GM12878 (cell line): ENCODE data around the gene ANKHD1. TPM values are rescaled to one million over a fixed set of nuclear protein-coding genes. Genes with fewer than 3 reads are reported as not detected.

ENCODE experiments used
- ATAC-seq: fragments of 200-7000 bp; cut with Tn5 transposase; 3 replicates; pipeline ENCODE4 v1.9.1; 2020; ENCODE audit warnings: mild to moderate bottlenecking, moderate library complexity
- BruUV-seq: library from RNA; stranded (reverse); fragments of 400-500 nt; replicated peaks from 2 replicates; lab custom pipeline; 2021; lab: Mats Ljungman, UMichigan
- CTCF ChIA-PET: fragments of 300-600 bp; sonication (Branson Sonifier 250); formaldehyde crosslinking; extraction: SDS; loops from one replicate; lab custom pipeline; 2021; ENCODE audit warnings: inconsistent platforms; lab: Yijun Ruan, JAX
- POLR2A ChIA-PET: fragments of 350-600 bp; formaldehyde crosslinking; extraction: SDS; loops from one replicate; lab custom pipeline; 2021; ENCODE audit warnings: inconsistent platforms; lab: Charles Lee
- RAD21 ChIA-PET: fragments of 300-600 bp; sonication (Branson Sonifier 250); formaldehyde crosslinking; loops from one replicate; lab custom pipeline; 2023; ENCODE audit warnings: antibody characterized with exemption; ENCODE audit not compliant: unreplicated experiment; lab: Charles Lee
- SMC1A ChIA-PET: fragments of 300-600 bp; sonication (Branson Sonifier 250); formaldehyde crosslinking; loops from one replicate; lab custom pipeline; 2023; ENCODE audit not compliant: unreplicated experiment, uncharacterized antibody; lab: Charles Lee
- DNase-seq: peaks from one replicate; pipeline ENCODE4 v3.0.0-alpha.2; 2011; ENCODE audit warnings: low read depth, low spot score
- FAIRE-seq: peaks from 3 replicates; lab custom pipeline; 2011; peaks lifted over from hg19 to GRCh38; lab: Jason Lieb, UNC
- H2AFZ ChIP-seq: 2 replicates; pipeline ENCODE4 v1.6.0; 2011; ENCODE audit warnings: low read depth, low read length, control low read depth; ENCODE audit not compliant: control insufficient read depth
- H3K27ac ChIP-seq: 2 replicates; pipeline ENCODE4 v1.5.1; 2011; ENCODE audit warnings: control low read depth; ENCODE audit not compliant: control insufficient read depth, insufficient read depth
- H3K27me3 ChIP-seq, 2 experiments: replicated peaks in 1 of 2; 2 replicates each; pipeline versions ENCODE4 v1.6.0 to v1.6.1; 2011; ENCODE audit warnings: low read length in 1 of 2; ENCODE audit not compliant: control insufficient read depth in 2 of 2, insufficient read depth in 2 of 2
- H3K36me3 ChIP-seq, 2 experiments: 2 replicates each; pipeline ENCODE4 v1.5.1; 2011; ENCODE audit warnings: low read length in 1 of 2; ENCODE audit not compliant: control insufficient read depth in 2 of 2, insufficient read depth in 2 of 2
- H3K4me1 ChIP-seq: 2 replicates; pipeline ENCODE4 v1.6.1; 2011; ENCODE audit warnings: mild to moderate bottlenecking, low read length, moderate library complexity, mixed read lengths; ENCODE audit not compliant: control insufficient read depth, insufficient read depth
- H3K4me2 ChIP-seq: 2 replicates; pipeline ENCODE4 v1.6.0; 2011; ENCODE audit warnings: control low read depth; ENCODE audit not compliant: control insufficient read depth, insufficient read depth
- H3K4me3 ChIP-seq: fragments of 200-600 bp; sonication (generic); 2 replicates; pipeline ENCODE4 v1.5.1; 2016
- H3K79me2 ChIP-seq: 2 replicates; pipeline ENCODE4 v1.6.0; 2011; ENCODE audit warnings: low read length; ENCODE audit not compliant: control insufficient read depth, insufficient read depth
- H3K9ac ChIP-seq: 2 replicates; pipeline ENCODE4 v1.8.0; 2011; ENCODE audit warnings: low read length, control low read depth, mixed read lengths; ENCODE audit not compliant: control insufficient read depth, insufficient read depth
- H3K9me3 ChIP-seq: replicated peaks from 3 replicates; pipeline ENCODE4 v1.5.1; 2011; ENCODE audit warnings: mild to moderate bottlenecking, low read length; ENCODE audit not compliant: control insufficient read depth, insufficient read depth
- H4K20me1 ChIP-seq: 2 replicates; pipeline ENCODE4 v1.6.0; 2011; ENCODE audit not compliant: control insufficient read depth, insufficient read depth
- CHD2 ChIP-seq: IDR thresholded peaks from 2 replicates; pipeline ENCODE4 v1.6.1; 2011; ENCODE audit warnings: low read depth, low read length, improper control_type of control experiment, borderline replicate concordance
- MTA2 ChIP-seq: fragments of 450-650 bp; IDR thresholded peaks from 2 replicates; pipeline ENCODE4 v1.6.1; 2016; ENCODE audit warnings: low read depth, mild to moderate bottlenecking, moderate library complexity
- NBN ChIP-seq: fragments of 450-650 bp; IDR thresholded peaks from 2 replicates; pipeline ENCODE4 v1.6.1; 2016
- SUZ12 ChIP-seq: fragments of 200-600 bp; sonication (generic); IDR thresholded peaks from one replicate; pipeline ENCODE4 v1.6.1; 2018; ENCODE audit warnings: antibody characterized with exemption, mild to moderate bottlenecking; ENCODE audit not compliant: unreplicated experiment
- ZBED1 ChIP-seq: IDR thresholded peaks from 2 replicates; pipeline ENCODE4 v1.6.1; 2016; ENCODE audit warnings: borderline replicate concordance
- WGBS: methylation state at CpG from one replicate; pipeline ENCODE4 v1.1.6; 2016; ENCODE audit warnings: low lambda C conversion rate; ENCODE audit not compliant: insufficient replicate concordance, insufficient coverage; ENCODE audit errors: missing lambda C conversion rate; 5-methylcytosine and 5-hydroxymethylcytosine counted together
- in situ Hi-C: fragments of 300-500 bp; cut with MboI; formaldehyde crosslinking; loops from 9 replicates; pipeline ENCODE4 v1.14.3; 2018; ENCODE audit warnings: mixed read lengths
- intact Hi-C: fragments of 100-400 bp; cut with micrococcal nuclease; formaldehyde crosslinking; loops from one replicate; pipeline ENCODE4 v1.14.2; 2022; ENCODE audit not compliant: unreplicated experiment
- polyA plus RNA-seq, 11 experiments: library from polyadenylated mRNA; depleted of rRNA in 4 of 11; unstranded in 6 of 11; stranded (reverse) in 5 of 11; fragments of >200 nt; fragmentation: Nextera tagmentation in 4 of 11; fragmentation: Illumina TruSeq in 1 of 11; extraction: Ambion mirVana in 4 of 11; extraction: Trizol in 1 of 11; gene quantifications; 1 replicate in 1 of 11; 2 replicates in 10 of 11; pipeline versions ENCODE4 v1.2.1 to v1.2.3, GENCODE V29; 2011 to 2016; ENCODE audit warnings: inconsistent platforms in 2 of 11, missing spikeins in 2 of 11, low read depth in 1 of 11
- total RNA-seq, 4 experiments: library from RNA; depleted of rRNA in 3 of 4; stranded (reverse); fragments of >200 nt in 3 of 4; fragmentation: Illumina TruSeq in 1 of 4; extraction: Trizol in 1 of 4; gene quantifications; 2 replicates each; pipeline versions ENCODE4 v1.2.1 to v1.2.3, GENCODE V29; 2013 to 2021

The ANKHD1 gene
- total and polyA plus RNA-seq, 10 of the 15 experiments (the other 5 are each of a cell fraction or from before 2014, with no cell fraction given): 31.6 to 96.8 (median 74.3) TPM

DNA sequence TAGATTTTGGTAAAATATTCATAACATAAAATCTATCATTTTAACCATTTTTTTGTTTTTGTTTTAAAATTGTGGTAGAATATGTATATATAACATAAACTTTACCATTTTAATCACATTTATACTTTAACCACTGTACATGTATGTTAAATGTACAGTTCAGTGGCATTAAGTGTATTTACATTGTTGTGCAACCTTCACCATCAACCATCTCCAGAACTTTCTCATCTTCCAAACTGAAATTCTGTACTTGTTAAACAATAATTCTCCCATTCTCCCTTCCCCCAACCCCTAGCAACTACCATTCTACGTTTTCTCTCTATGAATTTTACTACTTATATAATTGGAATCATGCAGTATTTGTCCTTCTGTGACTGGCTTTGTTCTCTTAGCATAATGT, 11.6 kb downstream of the ANKHD1 start (continued):
- no peak for TF ChIP-seq MTA2

DNA sequence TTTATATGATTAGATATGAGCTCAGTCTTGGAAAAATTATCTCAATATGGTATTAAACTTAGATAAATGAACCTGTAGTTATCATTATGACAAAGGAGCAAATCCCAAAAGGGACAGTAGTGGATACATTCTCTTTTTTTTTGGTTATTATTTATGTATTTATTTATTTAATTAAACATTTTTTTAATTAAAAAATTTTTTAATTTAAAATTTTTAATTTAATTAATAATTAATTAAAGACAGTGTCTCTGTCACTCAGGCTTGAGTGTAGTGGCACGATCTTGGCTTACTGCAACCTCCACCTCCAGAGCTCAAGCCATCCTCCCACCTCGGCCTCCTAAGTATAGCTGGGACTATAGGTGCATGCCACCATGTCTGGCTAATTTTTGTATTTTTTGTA, 15.6 kb downstream of the ANKHD1 start:
- H3K27ac ChIP-seq: no peak overlapping the region
- no peak overlapping the region for H3K4me3 ChIP-seq
- POLR2A ChIA-PET: interaction anchor here (0.7 kb wide), 2 partner anchors 11 to 15 kb away, joined by 3 to 4 read pairs; no protein-coding TSS in a partner anchor
- RAD21 ChIA-PET: no interaction called here
- no peak overlapping the region for H3K4me2 ChIP-seq
- CTCF ChIA-PET: no interaction called here
- H3K27me3 ChIP-seq: no peaks in the 10 kb centered on the region
- no peak overlapping the region for H3K9ac ChIP-seq
- DNase-seq: no peak
- BruUV-seq: no TSS peak
- ATAC-seq: no peak
- peaks cover 63% of the 10 kb centered on the region for H3K79me2 ChIP-seq
- no peak overlapping the region for H2AFZ ChIP-seq
- no peak for FAIRE-seq
- H3K4me1 ChIP-seq: no peaks in the 10 kb centered on the region
- TF ChIP-seq ZBED1: no peak
- TF ChIP-seq CHD2: no peak
- no peak for TF ChIP-seq SUZ12
- no peak for TF ChIP-seq NBN
- in situ Hi-C loops (loop anchor here (25.0 kb wide), 1 partner anchor 1195 kb away; the partner anchor contains the start of gene DIAPH1), intact Hi-C loops (no loop called here)
- H3K9me3 ChIP-seq: no peaks in the 10 kb centered on the region; the same call in 2 of the 3 replicates
- 100% methylated on average over 2 of the region's 2 CpGs for WGBS
- H4K20me1 ChIP-seq: no peaks in the 10 kb centered on the region; the same call in 1 of the 2 replicates
- SMC1A ChIA-PET: interaction anchor here (0.7 to 1.0 kb wide), 2 partner anchors 15 to 239 kb away, joined by 3 read pairs; no protein-coding TSS in a partner anchor
- peaks cover 0 to 7% of the 10 kb centered on the region in 2 experiments; a peak in 2 of 4 replicates for H3K36me3 ChIP-seq
